ENCODE results near the gene HOXC9. TPM values are rescaled to one million over a fixed set of nuclear protein-coding genes. Genes with fewer than 3 reads are reported as not detected.

Gene HOXC9
- polyA plus RNA-seq, 2 of the 4 experiments (the other 2 are of a cell fraction), result 5.2 to 6.6 TPM

DNA sequence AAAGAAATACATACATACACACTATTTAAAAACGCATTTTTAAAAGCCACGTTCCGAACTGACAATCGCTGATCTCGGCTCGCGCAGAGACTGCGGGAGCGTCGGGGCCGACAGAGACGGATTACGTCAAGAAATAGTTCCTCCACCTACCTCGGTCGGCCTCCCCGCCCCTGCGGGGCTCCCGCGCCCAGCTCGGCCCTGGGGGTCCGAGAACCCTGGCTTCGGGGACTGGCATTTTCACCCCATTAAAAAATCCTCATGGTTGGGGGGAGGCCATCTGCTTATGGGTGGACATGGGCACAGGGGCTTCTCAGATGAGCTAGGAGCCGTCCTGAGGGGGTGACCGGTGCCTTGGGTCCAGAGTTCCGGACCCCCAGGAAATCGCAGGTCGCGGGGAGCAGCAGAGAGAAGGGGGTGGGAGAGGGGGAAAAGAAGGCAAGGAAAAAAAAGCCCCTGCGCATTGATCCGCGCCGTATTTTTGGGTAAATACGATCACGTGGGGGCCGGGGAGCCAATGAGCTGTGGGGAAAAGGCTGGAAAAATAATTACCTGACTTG, 324 bp upstream of the HOXC9 start:
- TF ChIP-seq CHD2 (IDR thresholded peaks at IDR 0.05; ENCODE audit: low read length, partially characterized antibody) (no peak), CHD4 (IDR thresholded peaks at IDR 0.05; ENCODE audit: borderline replicate concordance) (no peak), USF2 (IDR thresholded peaks at IDR 0.05) (peak; percentile 94), TFCP2L1 (CRISPR knock-in tag; IDR thresholded peaks at IDR 0.05) (no peak), RFX5 (IDR thresholded peaks at IDR 0.05) (no peak), HOXB5 (CRISPR knock-in tag; IDR thresholded peaks at IDR 0.05) (peak; percentile 97), HEYL (CRISPR knock-in tag; IDR thresholded peaks at IDR 0.05) (0 out of 2 replicates have a peak, but pooled peaks have one; percentile 42), REST (IDR thresholded peaks at IDR 0.05) (0 out of 2 replicates have a peak, but pooled peaks have one; percentile 14), EHF (CRISPR knock-in tag; IDR thresholded peaks at IDR 0.05) (no peak), ZSCAN20 (CRISPR knock-in tag; IDR thresholded peaks at IDR 0.05) (0 out of 2 replicates have a peak, but pooled peaks have one; percentile 23), PBX3 (IDR thresholded peaks at IDR 0.05) (peak; percentile 79), E2F6 (IDR thresholded peaks at IDR 0.05; ENCODE audit: borderline replicate concordance, low read depth) (0 out of 2 replicates have a peak, but pooled peaks have one; percentile 12), HOXA7 (CRISPR knock-in tag; IDR thresholded peaks at IDR 0.05) (no peak), EP300 (IDR thresholded peaks at IDR 0.05) (no peak), MYC (IDR thresholded peaks at IDR 0.05; ENCODE audit: borderline replicate concordance, low read length) (no peak), SREBF2 (IDR thresholded peaks at IDR 0.05) (no peak), BCL3 (IDR thresholded peaks at IDR 0.05) (no peak), FOSB (CRISPR knock-in tag; IDR thresholded peaks at IDR 0.05) (no peak), JUN (IDR thresholded peaks at IDR 0.05) (peak in 1 of 2 experiments; percentile 41; a peak in 1 of 5 replicates), PHF8 (IDR thresholded peaks at IDR 0.05; ENCODE audit: borderline replicate concordance, low read depth) (0 out of 2 replicates have a peak, but pooled peaks have one; percentile 14), HMGXB4 (CRISPR knock-in tag; IDR thresholded peaks at IDR 0.05; ENCODE audit: borderline replicate concordance) (peak; percentile 73; the same call in 1 of the 2 replicates), POLR2AphosphoS2 (conservative IDR thresholded peaks at IDR 0.05; ENCODE audit: low read length) (no peak), SMC3 (IDR thresholded peaks at IDR 0.05) (0 out of 3 replicates have a peak, but pooled peaks have one; percentile 12)
- TF ChIP-seq, protein P1, sequence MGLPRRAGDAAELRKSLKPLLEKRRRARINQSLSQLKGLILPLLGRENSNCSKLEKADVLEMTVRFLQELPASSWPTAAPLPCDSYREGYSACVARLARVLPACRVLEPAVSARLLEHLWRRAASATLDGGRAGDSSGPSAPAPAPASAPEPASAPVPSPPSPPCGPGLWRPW (IDR thresholded peaks at IDR 0.05), result no peak
- TF ChIP-seq, protein P2, sequence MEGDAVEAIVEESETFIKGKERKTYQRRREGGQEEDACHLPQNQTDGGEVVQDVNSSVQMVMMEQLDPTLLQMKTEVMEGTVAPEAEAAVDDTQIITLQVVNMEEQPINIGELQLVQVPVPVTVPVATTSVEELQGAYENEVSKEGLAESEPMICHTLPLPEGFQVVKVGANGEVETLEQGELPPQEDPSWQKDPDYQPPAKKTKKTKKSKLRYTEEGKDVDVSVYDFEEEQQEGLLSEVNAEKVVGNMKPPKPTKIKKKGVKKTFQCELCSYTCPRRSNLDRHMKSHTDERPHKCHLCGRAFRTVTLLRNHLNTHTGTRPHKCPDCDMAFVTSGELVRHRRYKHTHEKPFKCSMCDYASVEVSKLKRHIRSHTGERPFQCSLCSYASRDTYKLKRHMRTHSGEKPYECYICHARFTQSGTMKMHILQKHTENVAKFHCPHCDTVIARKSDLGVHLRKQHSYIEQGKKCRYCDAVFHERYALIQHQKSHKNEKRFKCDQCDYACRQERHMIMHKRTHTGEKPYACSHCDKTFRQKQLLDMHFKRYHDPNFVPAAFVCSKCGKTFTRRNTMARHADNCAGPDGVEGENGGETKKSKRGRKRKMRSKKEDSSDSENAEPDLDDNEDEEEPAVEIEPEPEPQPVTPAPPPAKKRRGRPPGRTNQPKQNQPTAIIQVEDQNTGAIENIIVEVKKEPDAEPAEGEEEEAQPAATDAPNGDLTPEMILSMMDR (IDR thresholded peaks at IDR 0.05), result no peak
- DNase-seq (ENCODE audit: low read depth in 1 of 2, low spot score in 1 of 2), result peak; percentile 82 to 92
- ChIA-PET POLR2A (interaction anchor here (0.6 to 2.2 kb wide), 8 partner anchors 7 to 208 kb away, joined by 3 to 18 read pairs (median 4); partner anchors contain the start of genes HOXC10, HOXC8 and SMUG1), CTCF (interaction anchor here (1.2 to 28.7 kb wide), 14 partner anchors 8 to 253 kb away, joined by 3 to 1074 read pairs (median 8); partner anchors contain the start of genes HOXC10, HOXC5, HOXC8 and SMUG1)
- Histone ChIP-seq H3K4me1 (peaks cover 14% of the 10 kb centered on the region), H3K9me3 (no peaks in the 10 kb centered on the region), H3K27ac (peak overlapping the region; percentile 93 to 96), H3K4me2 (peak overlapping the region; percentile 87), H3K4me3 (peak overlapping the region; percentile 83)
- 1% methylated on average over 35 of the region's 35 CpGs for WGBS (ENCODE audit: missing lambda C conversion rate)
- ATAC-seq, result peak; percentile 30 to 64; a peak in 5 of 6 replicates
- no peak for FAIRE-seq
